IMR-90 (cell line): ENCODE results near the gene ALK. TPM values are rescaled to one million over a fixed set of nuclear protein-coding genes. Genes with fewer than 3 reads are reported as not detected.

Experiments used
- ATAC-seq: fragments of 200-7000 bp; cut with Tn5 transposase; 2 replicates; pipeline ENCODE4 v1.9.1; 2020; ENCODE audit warnings: low read depth, mild to moderate bottlenecking, moderate library complexity
- BruUV-seq: library from RNA; stranded (reverse); fragments of 400-500 nt; replicated peaks from 2 replicates; lab custom pipeline; 2021; lab: Mats Ljungman, UMichigan
- CTCF ChIA-PET: fragments of 300-600 bp; formaldehyde crosslinking; extraction: SDS; loops from one replicate; lab custom pipeline; 2021; ENCODE audit warnings: antibody characterized with exemption; lab: Yijun Ruan, JAX
- POLR2A ChIA-PET: fragments of 300-600 bp; sonication (Branson Sonifier 250); formaldehyde crosslinking; loops from one replicate; lab custom pipeline; 2022; ENCODE audit warnings: antibody characterized with exemption; ENCODE audit not compliant: unreplicated experiment; lab: Charles Lee
- DNase-seq: peaks from one replicate; pipeline ENCODE4 v3.0.0; 2013
- H2AFZ ChIP-seq: replicated peaks from 2 replicates; pipeline ENCODE3; 2013; ENCODE audit warnings: low read length, mild to moderate bottlenecking; ENCODE audit not compliant: poor library complexity
- H2AK5ac ChIP-seq: 2 replicates; pipeline ENCODE4 v1.6.1; 2013; ENCODE audit warnings: low read depth, low read length, inconsistent platforms
- H2AK9ac ChIP-seq: replicated peaks from 2 replicates; pipeline ENCODE3; 2013; ENCODE audit warnings: mild to moderate bottlenecking, low read depth, low read length, moderate library complexity; ENCODE audit not compliant: poor library complexity
- H2BK120ac ChIP-seq: 2 replicates; pipeline ENCODE4 v1.6.1; 2013; ENCODE audit warnings: low read depth, low read length, inconsistent platforms
- H2BK15ac ChIP-seq: 3 replicates; pipeline ENCODE4 v1.6.1; 2013; ENCODE audit warnings: low read depth, low read length, inconsistent platforms
- H2BK20ac ChIP-seq: 2 replicates; pipeline ENCODE4 v1.6.1; 2013; ENCODE audit warnings: low read depth, mild to moderate bottlenecking, inconsistent platforms, low read length, moderate library complexity
- H2BK5ac ChIP-seq: 2 replicates; pipeline ENCODE4 v1.6.1; 2013; ENCODE audit warnings: mild to moderate bottlenecking, low read depth, low read length, inconsistent platforms; ENCODE audit not compliant: poor library complexity, severe bottlenecking
- H3K14ac ChIP-seq: replicated peaks from 2 replicates; pipeline ENCODE4 v1.6.1; 2013; ENCODE audit warnings: low read depth, low read length, inconsistent platforms
- H3K18ac ChIP-seq: 2 replicates; pipeline ENCODE4 v1.6.1; 2013; ENCODE audit warnings: low read depth, low read length, control low read depth
- H3K23ac ChIP-seq: 2 replicates; pipeline ENCODE4 v1.6.1; 2013; ENCODE audit warnings: low read depth, low read length, inconsistent platforms
- H3K27ac ChIP-seq: 2 replicates; pipeline ENCODE4 v1.5.1; 2013; ENCODE audit warnings: mild to moderate bottlenecking, control low read depth, low read length; ENCODE audit not compliant: insufficient read depth
- H3K27me3 ChIP-seq: 2 replicates; pipeline ENCODE4 v1.6.1; 2013; ENCODE audit warnings: low read length; ENCODE audit not compliant: control insufficient read depth, insufficient read depth
- H3K36me3 ChIP-seq: 2 replicates; pipeline ENCODE4 v1.6.1; 2013; ENCODE audit warnings: low read length, mixed read lengths; ENCODE audit not compliant: control insufficient read depth, insufficient read depth
- H3K4ac ChIP-seq: 2 replicates; pipeline ENCODE4 v1.6.1; 2013; ENCODE audit warnings: low read depth, low read length, inconsistent platforms
- H3K4me1 ChIP-seq: 2 replicates; pipeline ENCODE4 v1.6.1; 2013; ENCODE audit warnings: low read length, mixed read lengths; ENCODE audit not compliant: control insufficient read depth, insufficient read depth
- H3K4me2 ChIP-seq: 2 replicates; pipeline ENCODE4 v1.6.1; 2013; ENCODE audit warnings: low read depth, mild to moderate bottlenecking, control low read depth, low read length, moderate library complexity
- H3K4me3 ChIP-seq: 2 replicates; pipeline ENCODE4 v1.5.1; 2013; ENCODE audit warnings: low read depth, mild to moderate bottlenecking, control low read depth, low read length, moderate library complexity; ENCODE audit not compliant: insufficient read depth
- H3K56ac ChIP-seq: 2 replicates; pipeline ENCODE4 v1.6.1; 2013; ENCODE audit warnings: low read length, inconsistent platforms; ENCODE audit not compliant: insufficient read depth; ENCODE audit errors: extremely low read depth
- H3K79me1 ChIP-seq, 2 experiments: 2 replicates each; pipeline ENCODE4 v1.6.1; 2013; ENCODE audit warnings: low read length in 2 of 2, inconsistent platforms in 1 of 2, low read depth in 1 of 2
- H3K9ac ChIP-seq: 2 replicates; pipeline ENCODE4 v1.6.1; 2013; ENCODE audit warnings: low read depth, low read length, control low read depth
- H3K9me1 ChIP-seq: 2 replicates; pipeline ENCODE4 v1.6.1; 2013; ENCODE audit warnings: low read length, inconsistent platforms; ENCODE audit not compliant: insufficient read depth
- H3K9me3 ChIP-seq: 2 replicates; pipeline ENCODE4 v1.6.1; 2013; ENCODE audit warnings: low read length; ENCODE audit not compliant: control insufficient read depth, insufficient read depth
- H4K20me1 ChIP-seq: 2 replicates; pipeline ENCODE4 v1.6.1; 2013; ENCODE audit warnings: low read length, inconsistent platforms; ENCODE audit not compliant: insufficient read depth
- H4K5ac ChIP-seq: 2 replicates; pipeline ENCODE4 v1.6.1; 2013; ENCODE audit warnings: mild to moderate bottlenecking, low read depth, low read length, control low read depth
- H4K8ac ChIP-seq, 2 experiments: 2 replicates each; pipeline ENCODE4 v1.6.1; 2013; ENCODE audit warnings: low read depth in 2 of 2, low read length in 2 of 2, control low read depth in 1 of 2, inconsistent platforms in 1 of 2
- H4K91ac ChIP-seq: 2 replicates; pipeline ENCODE4 v1.6.1; 2013; ENCODE audit warnings: low read depth, low read length, inconsistent platforms; ENCODE audit not compliant: insufficient read depth
- BHLHE40 ChIP-seq: fragments of 150-350 bp; IDR thresholded peaks from 2 replicates; pipeline ENCODE4 v1.6.1; 2016; ENCODE audit warnings: mild to moderate bottlenecking, low read depth, low read length
- CEBPB ChIP-seq: IDR thresholded peaks from 2 replicates; pipeline ENCODE4 v1.6.1; 2012; ENCODE audit warnings: low read depth, low read length, improper control_type of control experiment
- CHD1 ChIP-seq: IDR thresholded peaks from 2 replicates; pipeline ENCODE4 v1.6.1; 2012; ENCODE audit warnings: low read depth, low read length, improper control_type of control experiment
- ELK1 ChIP-seq: fragments of 150-350 bp; IDR thresholded peaks from 2 replicates; pipeline ENCODE4 v1.6.1; 2016; ENCODE audit warnings: low read depth, mild to moderate bottlenecking, low read length, moderate library complexity, borderline replicate concordance
- FOS ChIP-seq: fragments of 150-350 bp; IDR thresholded peaks from 2 replicates; pipeline ENCODE4 v1.6.1; 2016; ENCODE audit warnings: low read depth, low read length
- MAFK ChIP-seq: IDR thresholded peaks from 2 replicates; pipeline ENCODE4 v1.6.1; 2012; ENCODE audit warnings: low read depth, low read length, improper control_type of control experiment
- MAZ ChIP-seq: IDR thresholded peaks from 2 replicates; pipeline ENCODE4 v1.6.1; 2012; ENCODE audit warnings: low read depth, mild to moderate bottlenecking, low read length, improper control_type of control experiment, moderate library complexity, borderline replicate concordance
- MXI1 ChIP-seq: IDR thresholded peaks from 2 replicates; pipeline ENCODE4 v1.6.1; 2012; ENCODE audit warnings: low read depth, mild to moderate bottlenecking, low read length, moderate library complexity, borderline replicate concordance
- NFE2L2 ChIP-seq: fragments of 150-350 bp; IDR thresholded peaks from 2 replicates; pipeline ENCODE4 v1.6.1; 2016; ENCODE audit warnings: low read depth, mild to moderate bottlenecking, low read length
- RAD21 ChIP-seq: IDR thresholded peaks from 2 replicates; pipeline ENCODE4 v1.6.1; 2012; ENCODE audit warnings: low read length, improper control_type of control experiment
- WGBS, 2 experiments: methylation state at CpG; one replicate each; pipeline versions ENCODE4 v1.1.5 to v1.1.7; 2013; ENCODE audit warnings: missing lambda C conversion rate in 2 of 2; ENCODE audit not compliant: insufficient read length in 1 of 2; ENCODE audit errors: extremely low coverage in 2 of 2; 5-methylcytosine and 5-hydroxymethylcytosine counted together
- dilution Hi-C: fragments of 300-500 bp; cut with HindIII; formaldehyde crosslinking; loops from one replicate; pipeline ENCODE4 v1.14.3; 2018; ENCODE audit warnings: low sequenced_read_pairs; ENCODE audit not compliant: unreplicated experiment
- in situ Hi-C: fragments of 300-500 bp; cut with MboI; formaldehyde crosslinking; loops from 3 replicates; pipeline ENCODE4 v1.14.3; 2019; ENCODE audit warnings: low sequenced_read_pairs, inconsistent platforms, mixed read lengths
- intact Hi-C: fragments of 100-400 bp; cut with micrococcal nuclease; formaldehyde crosslinking; loops from 2 replicates; pipeline ENCODE4 v1.10.0; 2022
- polyA plus RNA-seq, 3 experiments: library from polyadenylated mRNA; depleted of rRNA; stranded (reverse); fragments of >200 nt; gene quantifications; 2 replicates each; pipeline ENCODE4 v1.2.3, GENCODE V29; 2012; ENCODE audit warnings: low replicate concordance in 1 of 3
- total RNA-seq: library from RNA; depleted of rRNA; stranded (reverse); fragments of >200 nt; gene quantifications from 2 replicates; pipeline ENCODE4 v1.2.3, GENCODE V29; 2012

ALK gene
- total and polyA plus RNA-seq, 2 of the 4 experiments (the other 2 are of a cell fraction) = not detected

- no peak overlapping the region for H4K5ac ChIP-seq
- dilution Hi-C loops = no loop called here
- DNase-seq (no peak), ATAC-seq (no peak)
- H3K9me3 ChIP-seq = peaks cover 2% of the 10 kb centered on the region; the same call in 1 of the 2 replicates
- H3K56ac ChIP-seq = no peak overlapping the region
- no peak overlapping the region for H3K23ac ChIP-seq
- no peak overlapping the region for H2BK5ac ChIP-seq
- H3K27me3 ChIP-seq = no peaks in the 10 kb centered on the region
- H2AK9ac ChIP-seq = no peak overlapping the region
- H3K36me3 ChIP-seq = no peaks in the 10 kb centered on the region
- no peak for TF ChIP-seq BHLHE40
- TF ChIP-seq MXI1 = no peak
- TF ChIP-seq NFE2L2 = no peak
- no peak for TF ChIP-seq FOS
- no peak for TF ChIP-seq MAZ
- TF ChIP-seq RAD21 = no peak
- no peak for TF ChIP-seq CHD1
- TF ChIP-seq MAFK = no peak
- no peak for TF ChIP-seq ELK1
- no peak for TF ChIP-seq CEBPB
- no peaks in the 10 kb centered on the region for H3K9me1 ChIP-seq
- H3K14ac ChIP-seq = no peak overlapping the region
- no peak overlapping the region for H2BK20ac ChIP-seq
- H3K27ac ChIP-seq = no peak overlapping the region
- BruUV-seq = no TSS peak
- CTCF ChIA-PET = no interaction called here
- in situ Hi-C loops = no loop called here
- no peak overlapping the region for H4K91ac ChIP-seq
- no peak overlapping the region for H4K8ac ChIP-seq
- no peak overlapping the region for H2BK120ac ChIP-seq
- no peak overlapping the region for H3K4me3 ChIP-seq
- H3K9ac ChIP-seq = no peak overlapping the region
- 83% methylated on average over 1 of the region's 1 CpG; no CpG with 5 or more reads in 1 of the 2 experiments for WGBS, 2 experiments
- no peak overlapping the region for H2BK15ac ChIP-seq
- no peaks in the 10 kb centered on the region for H4K20me1 ChIP-seq
- no peak overlapping the region for H3K18ac ChIP-seq
- H2AK5ac ChIP-seq = no peak overlapping the region
- H2AFZ ChIP-seq = no peak overlapping the region
- intact Hi-C loops = no loop called here
- POLR2A ChIA-PET = no interaction called here
- H3K79me1 ChIP-seq = no peaks in the 10 kb centered on the region
- no peak overlapping the region for H3K4ac ChIP-seq
- H3K4me1 ChIP-seq = no peaks in the 10 kb centered on the region; the same call in 1 of the 2 replicates
- H3K4me2 ChIP-seq = no peak overlapping the region
Observed at GRCh38 chr2:29489568-29489967, 431.8 kb downstream of the ALK start.
